ENCODE data around the gene GPR35.

- no peak for TF ChIP-seq HDGF (IDR thresholded peaks at IDR 0.05)
- TF ChIP-seq ZNF592 (IDR thresholded peaks at IDR 0.05), result no peak
- TF ChIP-seq, protein P1, sequence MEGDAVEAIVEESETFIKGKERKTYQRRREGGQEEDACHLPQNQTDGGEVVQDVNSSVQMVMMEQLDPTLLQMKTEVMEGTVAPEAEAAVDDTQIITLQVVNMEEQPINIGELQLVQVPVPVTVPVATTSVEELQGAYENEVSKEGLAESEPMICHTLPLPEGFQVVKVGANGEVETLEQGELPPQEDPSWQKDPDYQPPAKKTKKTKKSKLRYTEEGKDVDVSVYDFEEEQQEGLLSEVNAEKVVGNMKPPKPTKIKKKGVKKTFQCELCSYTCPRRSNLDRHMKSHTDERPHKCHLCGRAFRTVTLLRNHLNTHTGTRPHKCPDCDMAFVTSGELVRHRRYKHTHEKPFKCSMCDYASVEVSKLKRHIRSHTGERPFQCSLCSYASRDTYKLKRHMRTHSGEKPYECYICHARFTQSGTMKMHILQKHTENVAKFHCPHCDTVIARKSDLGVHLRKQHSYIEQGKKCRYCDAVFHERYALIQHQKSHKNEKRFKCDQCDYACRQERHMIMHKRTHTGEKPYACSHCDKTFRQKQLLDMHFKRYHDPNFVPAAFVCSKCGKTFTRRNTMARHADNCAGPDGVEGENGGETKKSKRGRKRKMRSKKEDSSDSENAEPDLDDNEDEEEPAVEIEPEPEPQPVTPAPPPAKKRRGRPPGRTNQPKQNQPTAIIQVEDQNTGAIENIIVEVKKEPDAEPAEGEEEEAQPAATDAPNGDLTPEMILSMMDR (IDR thresholded peaks at IDR 0.05 in 2 of 3, conservative IDR thresholded peaks at IDR 0.05 in 1 of 3; ENCODE audit: control insufficient read depth in 2 of 3, extremely low read depth in 1 of 3, insufficient read depth in 1 of 3, low read depth in 3 of 3, low read length in 3 of 3), result no peak
- TF ChIP-seq, protein P2, sequence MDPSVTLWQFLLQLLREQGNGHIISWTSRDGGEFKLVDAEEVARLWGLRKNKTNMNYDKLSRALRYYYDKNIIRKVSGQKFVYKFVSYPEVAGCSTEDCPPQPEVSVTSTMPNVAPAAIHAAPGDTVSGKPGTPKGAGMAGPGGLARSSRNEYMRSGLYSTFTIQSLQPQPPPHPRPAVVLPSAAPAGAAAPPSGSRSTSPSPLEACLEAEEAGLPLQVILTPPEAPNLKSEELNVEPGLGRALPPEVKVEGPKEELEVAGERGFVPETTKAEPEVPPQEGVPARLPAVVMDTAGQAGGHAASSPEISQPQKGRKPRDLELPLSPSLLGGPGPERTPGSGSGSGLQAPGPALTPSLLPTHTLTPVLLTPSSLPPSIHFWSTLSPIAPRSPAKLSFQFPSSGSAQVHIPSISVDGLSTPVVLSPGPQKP (IDR thresholded peaks at IDR 0.05; ENCODE audit: low read depth, low read length), result no peak
- TF ChIP-seq, protein P3, sequence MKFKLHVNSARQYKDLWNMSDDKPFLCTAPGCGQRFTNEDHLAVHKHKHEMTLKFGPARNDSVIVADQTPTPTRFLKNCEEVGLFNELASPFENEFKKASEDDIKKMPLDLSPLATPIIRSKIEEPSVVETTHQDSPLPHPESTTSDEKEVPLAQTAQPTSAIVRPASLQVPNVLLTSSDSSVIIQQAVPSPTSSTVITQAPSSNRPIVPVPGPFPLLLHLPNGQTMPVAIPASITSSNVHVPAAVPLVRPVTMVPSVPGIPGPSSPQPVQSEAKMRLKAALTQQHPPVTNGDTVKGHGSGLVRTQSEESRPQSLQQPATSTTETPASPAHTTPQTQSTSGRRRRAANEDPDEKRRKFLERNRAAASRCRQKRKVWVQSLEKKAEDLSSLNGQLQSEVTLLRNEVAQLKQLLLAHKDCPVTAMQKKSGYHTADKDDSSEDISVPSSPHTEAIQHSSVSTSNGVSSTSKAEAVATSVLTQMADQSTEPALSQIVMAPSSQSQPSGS (IDR thresholded peaks at IDR 0.05; ENCODE audit: low read length), result no peak
- TF ChIP-seq, protein P4, sequence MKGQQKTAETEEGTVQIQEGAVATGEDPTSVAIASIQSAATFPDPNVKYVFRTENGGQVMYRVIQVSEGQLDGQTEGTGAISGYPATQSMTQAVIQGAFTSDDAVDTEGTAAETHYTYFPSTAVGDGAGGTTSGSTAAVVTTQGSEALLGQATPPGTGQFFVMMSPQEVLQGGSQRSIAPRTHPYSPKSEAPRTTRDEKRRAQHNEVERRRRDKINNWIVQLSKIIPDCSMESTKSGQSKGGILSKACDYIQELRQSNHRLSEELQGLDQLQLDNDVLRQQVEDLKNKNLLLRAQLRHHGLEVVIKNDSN (IDR thresholded peaks at IDR 0.05; ENCODE audit: borderline replicate concordance, extremely low read length, insufficient read depth, low read depth, low read length), result no peak
- no peak for TF ChIP-seq POLR2AphosphoS5 (IDR thresholded peaks at IDR 0.05; ENCODE audit: low read length)
- TF ChIP-seq FOXM1 (IDR thresholded peaks at IDR 0.05; ENCODE audit: low read depth, low read length), result no peak
- TF ChIP-seq CHD1 (IDR thresholded peaks at IDR 0.05; ENCODE audit: low read depth, low read length), result no peak
- TF ChIP-seq MYC (IDR thresholded peaks at IDR 0.05; ENCODE audit: insufficient read depth, insufficient read length, insufficient replicate concordance, low read length, severe bottlenecking), result no peak
- TF ChIP-seq BCL3 (IDR thresholded peaks at IDR 0.05; ENCODE audit: borderline replicate concordance, insufficient read depth, low read depth, low read length, poor library complexity, severe bottlenecking), result no peak
- TF ChIP-seq ZNF274 (IDR thresholded peaks at IDR 0.05; ENCODE audit: insufficient read depth, insufficient read length), result no peak
- no peak for TF ChIP-seq CBX5 (IDR thresholded peaks at IDR 0.05; ENCODE audit: low read depth)
Observed at GRCh38 chr2:240626531-240627300, 1.4 kb downstream of the GPR35 start.

Data from GM12878 (cell line).